Endothelial cell of umbilical vein (primary cell): Measurements from ENCODE around the gene NALCN. TPM values are rescaled to one million over a fixed set of nuclear protein-coding genes. Genes with fewer than 3 reads are reported as not detected.

ENCODE experiments used
- BruUV-seq: library from RNA; stranded (reverse); fragments of 400-500 nt; replicated peaks from 2 replicates; lab custom pipeline; 2021; lab: Mats Ljungman, UMichigan
- CTCF ChIA-PET: fragments of 300-600, 350-600 bp; sonication (Branson Sonifier 250); formaldehyde crosslinking; loops from one replicate; lab custom pipeline; 2021; ENCODE audit warnings: antibody characterized with exemption, inconsistent platforms; lab: Charles Lee
- POLR2A ChIA-PET: fragments of 300-600, 350-600 bp; sonication (Branson Sonifier 250); formaldehyde crosslinking; loops from one replicate; lab custom pipeline; 2021; ENCODE audit warnings: antibody characterized with exemption, inconsistent platforms; lab: Charles Lee
- DNase-seq: peaks from one replicate; pipeline ENCODE4 v3.0.0-alpha.2; 2011; ENCODE audit warnings: low read depth, low spot score
- FAIRE-seq: peaks from 2 replicates; lab custom pipeline; 2011; peaks lifted over from hg19 to GRCh38; lab: Jason Lieb, UNC
- H2AFZ ChIP-seq: 2 replicates; pipeline ENCODE4 v1.6.0; 2012; ENCODE audit warnings: low read depth, low read length, control low read depth, inconsistent platforms
- H3K27ac ChIP-seq: 2 replicates; pipeline ENCODE4 v1.5.1; 2011; ENCODE audit warnings: low read depth, mild to moderate bottlenecking, control low read depth, low read length, moderate library complexity; ENCODE audit not compliant: insufficient read depth
- H3K27me3 ChIP-seq, 2 experiments: 2 replicates each; pipeline versions ENCODE4 v1.6.0 to v1.6.1; 2011; ENCODE audit warnings: low read length in 2 of 2, mixed read lengths in 1 of 2; ENCODE audit not compliant: control insufficient read depth in 2 of 2, insufficient read depth in 2 of 2
- H3K36me3 ChIP-seq, 2 experiments: 2 replicates in 1 of 2; 3 replicates in 1 of 2; pipeline ENCODE4 v1.5.1; 2011; ENCODE audit warnings: low read length in 2 of 2, mild to moderate bottlenecking in 1 of 2, moderate library complexity in 1 of 2; ENCODE audit not compliant: control insufficient read depth in 2 of 2, insufficient read depth in 2 of 2; ENCODE audit errors: extremely low read depth in 1 of 2
- H3K4me1 ChIP-seq: 3 replicates; pipeline ENCODE4 v1.5.1; 2011; ENCODE audit warnings: mild to moderate bottlenecking, low read length; ENCODE audit not compliant: control insufficient read depth, insufficient read depth; ENCODE audit errors: extremely low read depth
- H3K4me2 ChIP-seq: 2 replicates; pipeline ENCODE4 v1.6.1; 2011; ENCODE audit warnings: low read length, control low read depth, mixed read lengths; ENCODE audit not compliant: insufficient read depth
- H3K4me3 ChIP-seq, 3 experiments: fragments of 200-600 bp in 1 of 3; sonication (generic), shearing (Covaris generic) in 1 of 3; replicated peaks in 1 of 3; 2 replicates each; pipeline ENCODE4 v1.5.1; 2011 to 2016; ENCODE audit warnings: control low read depth in 3 of 3, low read length in 3 of 3, mild to moderate bottlenecking in 2 of 3, inconsistent platforms in 1 of 3, low read depth in 1 of 3, moderate library complexity in 1 of 3; ENCODE audit not compliant: insufficient read depth in 1 of 3
- H3K79me2 ChIP-seq: 2 replicates; pipeline ENCODE4 v1.6.0; 2012; ENCODE audit warnings: low read length, inconsistent platforms; ENCODE audit not compliant: control insufficient read depth, insufficient read depth
- H3K9ac ChIP-seq: replicated peaks from 2 replicates; pipeline ENCODE3; 2011; ENCODE audit warnings: low read length, control low read depth; ENCODE audit not compliant: insufficient read depth; ENCODE audit errors: extremely low read depth
- H3K9me1 ChIP-seq: replicated peaks from 3 replicates; pipeline ENCODE4 v1.6.0; 2011; ENCODE audit warnings: mild to moderate bottlenecking, low read length; ENCODE audit not compliant: control insufficient read depth, insufficient read depth; ENCODE audit errors: extremely low read depth
- H3K9me3 ChIP-seq: replicated peaks from 2 replicates; pipeline ENCODE4 v1.5.1; 2012; ENCODE audit warnings: low read length, inconsistent platforms; ENCODE audit not compliant: control insufficient read depth, insufficient read depth
- H4K20me1 ChIP-seq: replicated peaks from 2 replicates; pipeline ENCODE3; 2011; ENCODE audit warnings: mild to moderate bottlenecking, low read length; ENCODE audit not compliant: control insufficient read depth, insufficient read depth; ENCODE audit errors: extremely low read depth
- CTCF ChIP-seq, 2 donors: IDR thresholded peaks; 1 replicate in 1 of 2; 2 replicates in 1 of 2; pipeline ENCODE4 v1.5.1; 2011; ENCODE audit warnings: low read length in 2 of 2, mild to moderate bottlenecking in 2 of 2, moderate library complexity in 2 of 2, control low read depth in 1 of 2, inconsistent platforms in 1 of 2, low read depth in 1 of 2; ENCODE audit not compliant: insufficient read depth in 1 of 2; ENCODE audit errors: extremely low read depth in 1 of 2
- EZH2 ChIP-seq: IDR thresholded peaks from 2 replicates; pipeline ENCODE4 v1.6.1; 2012; ENCODE audit warnings: borderline replicate concordance, low read depth, mild to moderate bottlenecking, moderate library complexity, low read length, inconsistent platforms; ENCODE audit not compliant: severe bottlenecking
- FOS ChIP-seq: IDR thresholded peaks from 2 replicates; pipeline ENCODE4 v1.6.1; 2011; ENCODE audit warnings: mild to moderate bottlenecking, low read length, moderate library complexity, borderline replicate concordance; ENCODE audit not compliant: insufficient read depth
- JUN ChIP-seq: IDR thresholded peaks from 2 replicates; pipeline ENCODE4 v1.6.1; 2011; ENCODE audit warnings: borderline replicate concordance, low read depth; ENCODE audit not compliant: insufficient read length, insufficient read depth
- MAX ChIP-seq: IDR thresholded peaks from 2 replicates; pipeline ENCODE4 v1.6.1; 2011; ENCODE audit not compliant: insufficient read depth, insufficient read length
- MYC ChIP-seq: IDR thresholded peaks from one replicate; pipeline ENCODE4 v1.6.1; 2011; ENCODE audit warnings: mild to moderate bottlenecking, low read depth, low read length
- POLR2A ChIP-seq: IDR thresholded peaks from 2 replicates; pipeline ENCODE4 v1.6.1; 2012; ENCODE audit warnings: low read depth, mild to moderate bottlenecking, control low read depth, low read length
- dilution Hi-C: fragments of 300-500 bp; cut with MboI; formaldehyde crosslinking; loops from one replicate; pipeline ENCODE4 v1.15.0; 2019; ENCODE audit warnings: low sequenced_read_pairs; ENCODE audit not compliant: extremely low pct_ligation_motif_present
- intact Hi-C: fragments of 100-400 bp; cut with micrococcal nuclease; formaldehyde crosslinking; loops from one replicate; pipeline ENCODE4 v1.10.0; 2022
- polyA plus RNA-seq, 4 experiments: library from polyadenylated mRNA; depleted of rRNA in 3 of 4; stranded (reverse) in 3 of 4; unstranded in 1 of 4; fragments of >200 nt; gene quantifications; 2 replicates each; pipeline versions ENCODE4 v1.2.1 to v1.2.3, GENCODE V29; 2011 to 2012; ENCODE audit warnings: missing spikeins in 1 of 4
- total RNA-seq: library from RNA; stranded (reverse); gene quantifications from 2 replicates; pipeline ENCODE4 v1.2.3, GENCODE V29; 2021

NALCN gene
- total and polyA plus RNA-seq, 2 donors (not counting 3 experiments of a cell fraction or from before 2014, with no cell fraction given) = 3.3 to 4.4 TPM

GRCh38 chr13:101053301-101054093, 362.8 kb downstream of the NALCN start:
- Histone ChIP-seq H3K9me1 (no peaks in the 10 kb centered on the region), H3K79me2 (no peaks in the 10 kb centered on the region), H3K36me3 (no peaks in the 10 kb centered on the region), H3K27me3 (no peaks in the 10 kb centered on the region), H2AFZ (no peak overlapping the region), H3K27ac (no peak overlapping the region), H3K4me3 (no peak overlapping the region), H3K4me2 (no peak overlapping the region), H4K20me1 (no peaks in the 10 kb centered on the region), H3K9me3 (no peaks in the 10 kb centered on the region), H3K9ac (no peak overlapping the region), H3K4me1 (no peaks in the 10 kb centered on the region)
- POLR2A ChIA-PET = no interaction called here
- TF ChIP-seq EZH2 (no peak), MYC (no peak), CTCF (IDR thresholded peaks at IDR 0.05; ENCODE audit: extremely low read depth in 1 of 2, insufficient read depth in 1 of 2, low read depth in 1 of 2, low read length in 2 of 2) (no peak), MAX (no peak), JUN (no peak), POLR2A (no peak), FOS (no peak)
- DNase-seq (no peak), FAIRE-seq (no peak)
- CTCF ChIA-PET = no interaction called here
- dilution Hi-C loops (no loop called here), intact Hi-C loops (no loop called here)
- no TSS peak for BruUV-seq
